Brain microvascular endothelial cell (primary cell): Measurements from ENCODE around the gene CDC42EP1.
A peak's percentile ranks its signal among the peaks of the same experiment; 100 is the strongest.

ENCODE experiments used
- DNase-seq: peaks from one replicate; pipeline ENCODE4 v3.0.0-alpha.2; 2020
- H3K27ac ChIP-seq: fragments of 250-450 bp; sonication (Bioruptor Pico); 2 replicates; pipeline ENCODE4 v1.5.1; 2020; ENCODE audit warnings: mild to moderate bottlenecking, moderate library complexity
- H3K27me3 ChIP-seq: fragments of 250-450 bp; sonication (Bioruptor Pico); replicated peaks from 2 replicates; pipeline ENCODE4 v1.5.1; 2020; ENCODE audit warnings: mild to moderate bottlenecking
- H3K36me3 ChIP-seq: fragments of 250-450 bp; sonication (Bioruptor Pico); replicated peaks from 2 replicates; pipeline ENCODE4 v1.5.1; 2020; ENCODE audit warnings: mild to moderate bottlenecking
- H3K4me3 ChIP-seq: 2 replicates; pipeline ENCODE4 v1.5.1; 2011; ENCODE audit warnings: low read depth, mild to moderate bottlenecking, control low read depth, low read length, moderate library complexity
- CTCF ChIP-seq: IDR thresholded peaks from 2 replicates; pipeline ENCODE4 v1.5.1; 2011; ENCODE audit warnings: low read depth, mild to moderate bottlenecking, moderate library complexity, low read length, control low read depth, inconsistent platforms; ENCODE audit errors: missing control alignments
- in situ Hi-C: cut with HindIII; loops from 2 replicates; pipeline ENCODE4 v1.10.0; 2017; ENCODE audit warnings: low sequenced_read_pairs, low pct_ligation_motif_present

CDC42EP1 gene

GRCh38 chr22:37556710-37557109 is 3.6 kb upstream of the CDC42EP1 start:
- TF ChIP-seq CTCF = no peak
- in situ Hi-C loops = no loop called here
- no peak overlapping the region for H3K4me3 ChIP-seq
- H3K36me3 ChIP-seq = no peaks in the 10 kb centered on the region
- DNase-seq = no peak
- H3K27me3 ChIP-seq = no peaks in the 10 kb centered on the region
- H3K27ac ChIP-seq = no peak overlapping the region

GRCh38 chr22:37557321-37558001 is 2.8 kb upstream of the CDC42EP1 start:
- H3K27me3 ChIP-seq = no peaks in the 10 kb centered on the region
- H3K27ac ChIP-seq = no peak overlapping the region
- peaks cover 5% of the 10 kb centered on the region for H3K36me3 ChIP-seq
- TF ChIP-seq CTCF = no peak
- no peak overlapping the region for H3K4me3 ChIP-seq
- DNase-seq = no peak
- in situ Hi-C loops = no loop called here

GRCh38 chr22:37558815-37559214 is 1.5 kb upstream of the CDC42EP1 start:
- DNase-seq = no peak
- Histone ChIP-seq H3K4me3 (no peak overlapping the region), H3K27me3 (no peaks in the 10 kb centered on the region), H3K36me3 (peaks cover 5% of the 10 kb centered on the region), H3K27ac (no peak overlapping the region)
- TF ChIP-seq CTCF = no peak
- in situ Hi-C loops = no loop called here

GRCh38 chr22:37559521-37559900 is 769 bp upstream of the CDC42EP1 start:
- Histone ChIP-seq H3K4me3 (peak overlapping the region; percentile 38), H3K27me3 (no peaks in the 10 kb centered on the region), H3K27ac (no peak overlapping the region), H3K36me3 (peaks cover 7% of the 10 kb centered on the region)
- in situ Hi-C loops = no loop called here
- no peak for TF ChIP-seq CTCF
- DNase-seq = no peak

- Histone ChIP-seq H3K27ac (peak overlapping the region; percentile 96), H3K4me3 (peak overlapping the region; percentile 82), H3K36me3 (peaks cover 11% of the 10 kb centered on the region), H3K27me3 (no peaks in the 10 kb centered on the region)
- TF ChIP-seq CTCF = no peak
- DNase-seq = no peak
- in situ Hi-C loops = no loop called here
Measured at GRCh38 chr22:37560608-37561211, 430 bp downstream of the CDC42EP1 start.
